ENCODE measurements around the gene ASB1.
A peak's percentile ranks its signal among the peaks of the same experiment; 100 is the strongest.

The ASB1 gene

DNA sequence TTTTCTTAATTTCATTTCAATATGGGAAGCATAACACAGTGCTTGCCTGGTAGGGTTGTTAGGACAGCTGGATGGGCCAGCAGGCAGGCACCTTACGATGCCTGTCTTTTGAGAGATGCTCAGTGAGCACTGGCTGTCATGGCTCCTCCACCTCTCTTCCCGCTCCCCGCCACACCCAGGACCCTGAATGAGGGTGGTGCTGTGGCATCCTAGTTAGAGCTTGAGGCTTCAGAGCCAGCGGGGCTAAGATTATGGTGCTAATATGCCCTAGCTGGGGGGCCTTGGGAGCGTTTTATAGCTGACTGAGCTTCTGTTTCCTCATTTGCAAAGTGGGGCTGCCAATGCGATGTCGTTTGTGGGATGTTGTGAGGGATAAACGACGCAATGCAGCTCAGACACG is 37.7 kb downstream of the ASB1 start (continued):
- TF ChIP-seq PATZ1 (tag by site-specific recombination; IDR thresholded peaks at IDR 0.05) = no peak
- no peak for TF ChIP-seq ZNF133 (tag by site-specific recombination; IDR thresholded peaks at IDR 0.05)
- no peak for TF ChIP-seq ZNF394 (tag by site-specific recombination; IDR thresholded peaks at IDR 0.05; ENCODE audit: borderline replicate concordance)

DNA sequence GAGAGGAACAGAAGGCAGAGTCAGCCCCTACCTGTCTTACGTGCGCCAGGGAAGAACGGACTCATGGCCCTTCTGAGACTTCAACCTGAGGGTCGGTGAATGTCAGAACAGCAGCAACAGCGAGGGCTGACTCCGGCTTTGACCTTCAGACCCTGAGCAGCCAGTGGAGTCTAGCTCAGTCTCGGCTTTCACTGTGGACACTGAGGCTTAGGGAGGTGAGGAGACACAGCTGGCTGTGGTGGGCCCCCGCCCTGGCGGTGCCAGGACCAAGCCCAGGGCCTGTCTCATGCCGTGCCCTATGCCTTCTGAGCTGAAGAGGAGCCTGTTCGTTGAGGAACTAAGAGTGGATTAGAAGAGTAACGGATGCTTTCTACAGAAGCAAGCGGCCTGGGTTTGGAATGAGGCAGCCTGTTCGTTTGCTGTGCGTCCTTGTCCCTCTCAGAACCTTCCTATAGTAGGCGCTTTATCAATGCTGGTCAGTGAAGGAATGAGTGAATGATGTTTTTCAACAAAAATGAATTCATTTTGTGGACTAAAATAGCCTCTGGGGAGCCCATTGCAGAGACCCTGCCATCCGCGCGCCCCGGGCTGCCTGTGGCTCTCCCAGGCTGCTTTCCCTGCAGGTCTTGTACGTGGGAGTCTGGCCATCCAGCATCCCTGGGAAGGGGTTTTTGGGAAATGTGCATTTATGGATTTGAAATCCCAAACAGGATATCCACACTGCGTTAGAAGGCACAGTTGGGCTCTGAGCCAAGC is 38.9 kb downstream of the ASB1 start:
- CTCF ChIA-PET = interaction anchor here (0.7 to 1.0 kb wide), 3 partner anchors 8 to 95 kb away, joined by 3 read pairs; no protein-coding TSS in a partner anchor
- no peak overlapping the region for H3K4me3 ChIP-seq (ENCODE audit: low read depth, low read length)
- H3K4me1 ChIP-seq (ENCODE audit: control insufficient read depth, insufficient read depth, low read length) = no peaks in the 10 kb centered on the region
- no peaks in the 10 kb centered on the region for H3K9me3 ChIP-seq (ENCODE audit: control insufficient read depth, insufficient read depth, low read depth, low read length)
- TF ChIP-seq ZBTB8A (tag by site-specific recombination; IDR thresholded peaks at IDR 0.05) (no peak), ZSCAN30 (tag by site-specific recombination; IDR thresholded peaks at IDR 0.05) (no peak), ZNF76 (tag by site-specific recombination; IDR thresholded peaks at IDR 0.05; ENCODE audit: borderline replicate concordance, low read depth) (no peak), ZNF785 (tag by site-specific recombination; IDR thresholded peaks at IDR 0.05) (no peak)
- TF ChIP-seq, protein P1, sequence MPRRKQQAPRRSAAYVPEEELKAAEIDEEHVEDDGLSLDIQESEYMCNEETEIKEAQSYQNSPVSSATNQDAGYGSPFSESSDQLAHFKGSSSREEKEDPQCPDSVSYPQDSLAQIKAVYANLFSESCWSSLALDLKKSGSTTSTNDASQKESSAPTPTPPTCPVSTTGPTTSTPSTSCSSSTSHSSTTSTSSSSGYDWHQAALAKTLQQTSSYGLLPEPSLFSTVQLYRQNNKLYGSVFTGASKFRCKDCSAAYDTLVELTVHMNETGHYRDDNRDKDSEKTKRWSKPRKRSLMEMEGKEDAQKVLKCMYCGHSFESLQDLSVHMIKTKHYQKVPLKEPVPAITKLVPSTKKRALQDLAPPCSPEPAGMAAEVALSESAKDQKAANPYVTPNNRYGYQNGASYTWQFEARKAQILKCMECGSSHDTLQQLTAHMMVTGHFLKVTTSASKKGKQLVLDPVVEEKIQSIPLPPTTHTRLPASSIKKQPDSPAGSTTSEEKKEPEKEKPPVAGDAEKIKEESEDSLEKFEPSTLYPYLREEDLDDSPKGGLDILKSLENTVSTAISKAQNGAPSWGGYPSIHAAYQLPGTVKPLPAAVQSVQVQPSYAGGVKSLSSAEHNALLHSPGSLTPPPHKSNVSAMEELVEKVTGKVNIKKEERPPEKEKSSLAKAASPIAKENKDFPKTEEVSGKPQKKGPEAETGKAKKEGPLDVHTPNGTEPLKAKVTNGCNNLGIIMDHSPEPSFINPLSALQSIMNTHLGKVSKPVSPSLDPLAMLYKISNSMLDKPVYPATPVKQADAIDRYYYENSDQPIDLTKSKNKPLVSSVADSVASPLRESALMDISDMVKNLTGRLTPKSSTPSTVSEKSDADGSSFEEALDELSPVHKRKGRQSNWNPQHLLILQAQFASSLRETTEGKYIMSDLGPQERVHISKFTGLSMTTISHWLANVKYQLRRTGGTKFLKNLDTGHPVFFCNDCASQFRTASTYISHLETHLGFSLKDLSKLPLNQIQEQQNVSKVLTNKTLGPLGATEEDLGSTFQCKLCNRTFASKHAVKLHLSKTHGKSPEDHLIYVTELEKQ (tag by site-specific recombination; IDR thresholded peaks at IDR 0.05; ENCODE audit: borderline replicate concordance) = no peak
- TF ChIP-seq, protein P2, sequence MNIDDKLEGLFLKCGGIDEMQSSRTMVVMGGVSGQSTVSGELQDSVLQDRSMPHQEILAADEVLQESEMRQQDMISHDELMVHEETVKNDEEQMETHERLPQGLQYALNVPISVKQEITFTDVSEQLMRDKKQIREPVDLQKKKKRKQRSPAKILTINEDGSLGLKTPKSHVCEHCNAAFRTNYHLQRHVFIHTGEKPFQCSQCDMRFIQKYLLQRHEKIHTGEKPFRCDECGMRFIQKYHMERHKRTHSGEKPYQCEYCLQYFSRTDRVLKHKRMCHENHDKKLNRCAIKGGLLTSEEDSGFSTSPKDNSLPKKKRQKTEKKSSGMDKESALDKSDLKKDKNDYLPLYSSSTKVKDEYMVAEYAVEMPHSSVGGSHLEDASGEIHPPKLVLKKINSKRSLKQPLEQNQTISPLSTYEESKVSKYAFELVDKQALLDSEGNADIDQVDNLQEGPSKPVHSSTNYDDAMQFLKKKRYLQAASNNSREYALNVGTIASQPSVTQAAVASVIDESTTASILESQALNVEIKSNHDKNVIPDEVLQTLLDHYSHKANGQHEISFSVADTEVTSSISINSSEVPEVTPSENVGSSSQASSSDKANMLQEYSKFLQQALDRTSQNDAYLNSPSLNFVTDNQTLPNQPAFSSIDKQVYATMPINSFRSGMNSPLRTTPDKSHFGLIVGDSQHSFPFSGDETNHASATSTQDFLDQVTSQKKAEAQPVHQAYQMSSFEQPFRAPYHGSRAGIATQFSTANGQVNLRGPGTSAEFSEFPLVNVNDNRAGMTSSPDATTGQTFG (tag by site-specific recombination; IDR thresholded peaks at IDR 0.05; ENCODE audit: borderline replicate concordance) = no peak
- H3K27ac ChIP-seq (ENCODE audit: extremely low read depth, low read depth, low read length) = no peak overlapping the region
- POLR2A ChIA-PET = no interaction called here
- H3K36me3 ChIP-seq (ENCODE audit: control insufficient read depth in 2 of 2, insufficient read depth in 1 of 2, low read length in 2 of 2) = no peaks in the 10 kb centered on the region

- no peaks in the 10 kb centered on the region for H3K9me3 ChIP-seq (ENCODE audit: control insufficient read depth, insufficient read depth, low read depth, low read length)
- CTCF ChIA-PET = interaction anchor here (0.6 to 1.0 kb wide), 2 partner anchors 95 to 517 kb away, joined by 3 read pairs; no protein-coding TSS in a partner anchor
- no peaks in the 10 kb centered on the region for H3K36me3 ChIP-seq (ENCODE audit: control insufficient read depth in 2 of 2, insufficient read depth in 1 of 2, low read length in 2 of 2)
- no peaks in the 10 kb centered on the region for H3K4me1 ChIP-seq (ENCODE audit: control insufficient read depth, insufficient read depth, low read length)
- H3K27ac ChIP-seq (ENCODE audit: extremely low read depth, low read depth, low read length) = no peak overlapping the region
- H3K4me3 ChIP-seq (ENCODE audit: low read depth, low read length) = no peak overlapping the region
- TF ChIP-seq ZBTB20 (tag by site-specific recombination; IDR thresholded peaks at IDR 0.05) (peak; percentile 64), ZNF266 (tag by site-specific recombination; IDR thresholded peaks at IDR 0.05; ENCODE audit: low read depth) (no peak), ZIC2 (tag by site-specific recombination; IDR thresholded peaks at IDR 0.05) (0 out of 2 replicates have a peak, but pooled peaks have one; percentile 13), ZBTB8A (tag by site-specific recombination; IDR thresholded peaks at IDR 0.05) (peak; percentile 53), ZFP69B (tag by site-specific recombination; IDR thresholded peaks at IDR 0.05) (no peak)
- POLR2A ChIA-PET = no interaction called here
Observed at GRCh38 chr2:238466243-238466756, 39.6 kb downstream of the ASB1 start.

Measured in HEK293 (cell line).